Tibial artery (tissue), 4 donors: ENCODE results near the gene KCNJ12.
A peak's percentile ranks its signal among the peaks of the same experiment; 100 is the strongest.
"Not testable (repeated sequence)": the region's sequence is repeated elsewhere in the genome, so short reads cannot be mapped to it uniquely, and the experiment has no call there.

ENCODE experiments used
- DNase-seq, 2 donors: peaks; one replicate each; pipeline ENCODE4 v3.0.0-alpha.2; 2019
- H3K27ac ChIP-seq, 2 donors: fragments of 200-600 bp; sonication (generic) in 1 of 2; 1 replicate in 1 of 2; 2 replicates in 1 of 2; pipeline ENCODE4 v1.5.1; 2018 to 2019; ENCODE audit warnings: mild to moderate bottlenecking in 1 of 2
- H3K27me3 ChIP-seq, 2 donors: fragments of 200-600 bp; sonication (generic) in 1 of 2; one replicate each; pipeline versions ENCODE4 v1.5.1 to v1.6.0; 2016 to 2019
- H3K36me3 ChIP-seq, 3 donors: fragments of 200-600 bp; sonication (generic) in 2 of 3; one replicate each; pipeline ENCODE4 v1.5.1; 2016 to 2019; ENCODE audit warnings: mild to moderate bottlenecking in 2 of 3
- H3K4me1 ChIP-seq, 4 donors: fragments of 200-600 bp; sonication (generic) in 2 of 4; 1 replicate in 3 of 4; 2 replicates in 1 of 4; pipeline ENCODE4 v1.5.1; 2016 to 2019
- H3K4me3 ChIP-seq, 2 donors: fragments of 200-600 bp; sonication (generic) in 1 of 2; 1 replicate in 1 of 2; 2 replicates in 1 of 2; pipeline ENCODE4 v1.5.1; 2018 to 2019; ENCODE audit warnings: mild to moderate bottlenecking in 2 of 2
- H3K9me3 ChIP-seq, 3 donors: fragments of 200-600 bp; sonication (generic) in 1 of 3; one replicate each; pipeline ENCODE4 v1.5.1; 2016 to 2019
- intact Hi-C: fragments of 100-400 bp; cut with DNase I; formaldehyde crosslinking; loops from one replicate; pipeline ENCODE4 v1.15.0; 2023; ENCODE audit warnings: low total_unique reads
- TF ChIP-seq, protein P1 (sequence below), 2 experiments: fragments of 200-600 bp in 1 of 2; fragments of 450-650 bp in 1 of 2; IDR thresholded peaks; one replicate each; pipeline ENCODE4 v1.5.1; 2017 to 2019; ENCODE audit warnings: antibody characterized with exemption in 2 of 2, mild to moderate bottlenecking in 1 of 2, moderate library complexity in 1 of 2

The KCNJ12 gene

GRCh38 chr17:21400816-21401593 is 24.8 kb downstream of the KCNJ12 start:
- Histone ChIP-seq H3K27me3 (no peaks in the 10 kb centered on the region), H3K27ac (no peak overlapping the region), H3K9me3 (peaks cover 0 to 4% (median 0%) of the 10 kb centered on the region in 3 donors), H3K4me3 (no peak overlapping the region), H3K36me3 (no peaks in the 10 kb centered on the region), H3K4me1 (peaks cover 0 to 7% (median 3%) of the 10 kb centered on the region in 4 donors)
- intact Hi-C loops = no loop called here
- TF ChIP-seq, protein P1, sequence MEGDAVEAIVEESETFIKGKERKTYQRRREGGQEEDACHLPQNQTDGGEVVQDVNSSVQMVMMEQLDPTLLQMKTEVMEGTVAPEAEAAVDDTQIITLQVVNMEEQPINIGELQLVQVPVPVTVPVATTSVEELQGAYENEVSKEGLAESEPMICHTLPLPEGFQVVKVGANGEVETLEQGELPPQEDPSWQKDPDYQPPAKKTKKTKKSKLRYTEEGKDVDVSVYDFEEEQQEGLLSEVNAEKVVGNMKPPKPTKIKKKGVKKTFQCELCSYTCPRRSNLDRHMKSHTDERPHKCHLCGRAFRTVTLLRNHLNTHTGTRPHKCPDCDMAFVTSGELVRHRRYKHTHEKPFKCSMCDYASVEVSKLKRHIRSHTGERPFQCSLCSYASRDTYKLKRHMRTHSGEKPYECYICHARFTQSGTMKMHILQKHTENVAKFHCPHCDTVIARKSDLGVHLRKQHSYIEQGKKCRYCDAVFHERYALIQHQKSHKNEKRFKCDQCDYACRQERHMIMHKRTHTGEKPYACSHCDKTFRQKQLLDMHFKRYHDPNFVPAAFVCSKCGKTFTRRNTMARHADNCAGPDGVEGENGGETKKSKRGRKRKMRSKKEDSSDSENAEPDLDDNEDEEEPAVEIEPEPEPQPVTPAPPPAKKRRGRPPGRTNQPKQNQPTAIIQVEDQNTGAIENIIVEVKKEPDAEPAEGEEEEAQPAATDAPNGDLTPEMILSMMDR (IDR thresholded peaks at IDR 0.05) = no peak
- DNase-seq = no peak

- H3K27ac ChIP-seq = peak overlapping the region; percentile 3 to 46
- H3K4me1 ChIP-seq, H3K4me3 ChIP-seq, H3K36me3 ChIP-seq, intact Hi-C loops, H3K9me3 ChIP-seq, H3K27me3 ChIP-seq: not testable (repeated sequence)
- DNase-seq = peak; percentile 86 to 88
Observed at GRCh38 chr17:21402166-21402571, 26.0 kb downstream of the KCNJ12 start.

- H3K9me3 ChIP-seq, H3K36me3 ChIP-seq, H3K27me3 ChIP-seq, H3K4me3 ChIP-seq, H3K27ac ChIP-seq, intact Hi-C loops, DNase-seq, H3K4me1 ChIP-seq: not testable (repeated sequence)
Observed at GRCh38 chr17:21402926-21403325, 26.8 kb downstream of the KCNJ12 start.

- H3K27me3 ChIP-seq, DNase-seq, H3K27ac ChIP-seq, H3K36me3 ChIP-seq, H3K4me1 ChIP-seq, intact Hi-C loops, H3K9me3 ChIP-seq, H3K4me3 ChIP-seq: not testable (repeated sequence)
Observed at GRCh38 chr17:21404106-21404505, 27.9 kb downstream of the KCNJ12 start.

DNA sequence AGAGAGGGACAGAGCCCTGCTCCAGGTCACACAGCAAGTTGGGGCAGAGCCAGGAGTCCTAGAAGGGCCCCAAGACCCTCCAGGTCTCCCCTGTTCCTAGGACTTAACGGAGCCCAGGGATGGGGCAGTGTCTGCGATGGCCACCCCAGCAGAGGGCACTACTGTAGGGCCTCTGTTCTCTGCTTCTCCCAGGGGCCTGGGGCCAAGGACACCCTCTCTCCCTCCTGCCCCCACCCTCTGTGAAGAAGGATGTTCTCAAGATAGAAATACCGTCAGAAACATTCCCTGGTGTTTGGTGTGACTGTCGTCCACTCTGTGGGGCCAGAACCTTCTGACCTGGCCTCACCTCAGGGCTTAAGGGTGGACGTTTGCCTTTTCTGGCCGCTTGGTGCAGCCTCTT is 28.4 kb downstream of the KCNJ12 start:
- intact Hi-C loops, H3K27me3 ChIP-seq, H3K4me1 ChIP-seq, H3K36me3 ChIP-seq, H3K9me3 ChIP-seq, DNase-seq, H3K4me3 ChIP-seq, H3K27ac ChIP-seq: not testable (repeated sequence)

DNA sequence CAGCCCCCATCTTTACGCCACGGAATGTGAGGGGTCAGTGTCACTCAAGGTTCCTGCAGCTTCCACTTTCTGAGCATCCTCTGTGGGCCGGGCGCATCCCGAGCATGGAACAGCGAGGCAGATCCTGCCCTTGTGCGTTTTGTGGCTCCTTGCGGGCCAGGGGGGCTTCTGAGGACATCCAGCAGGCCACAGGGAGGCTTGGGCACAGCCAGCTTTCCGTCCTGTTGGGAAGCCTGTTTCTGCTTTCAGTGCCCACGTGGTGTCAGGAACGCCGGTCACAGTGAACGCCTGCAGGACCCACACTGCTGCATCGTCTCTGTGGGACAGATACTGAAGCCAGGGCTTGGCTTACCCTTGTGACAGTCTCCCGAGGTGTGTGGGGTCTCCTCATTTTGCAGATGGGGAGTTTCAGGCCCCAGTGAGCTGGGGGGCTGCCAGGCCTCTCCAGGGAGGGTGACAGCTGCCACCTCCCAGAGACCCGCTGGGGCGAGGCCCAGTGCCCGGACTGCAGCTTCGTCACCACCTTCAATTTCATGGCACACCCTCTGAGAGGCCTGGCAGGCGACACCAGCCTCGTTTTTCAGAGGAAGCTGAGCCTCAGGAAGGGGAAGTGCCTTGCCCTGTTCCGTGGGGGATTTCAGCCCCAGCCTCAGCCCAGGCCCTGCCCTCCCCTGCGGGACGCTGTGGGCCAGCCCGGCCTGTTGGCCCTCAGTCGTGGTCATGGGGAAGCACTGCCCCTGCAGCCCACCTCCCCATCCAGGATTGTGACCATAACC is 29.0 kb downstream of the KCNJ12 start:
- intact Hi-C loops, H3K27ac ChIP-seq, H3K4me3 ChIP-seq, H3K36me3 ChIP-seq, H3K27me3 ChIP-seq, H3K4me1 ChIP-seq, DNase-seq, H3K9me3 ChIP-seq: not testable (repeated sequence)

DNA sequence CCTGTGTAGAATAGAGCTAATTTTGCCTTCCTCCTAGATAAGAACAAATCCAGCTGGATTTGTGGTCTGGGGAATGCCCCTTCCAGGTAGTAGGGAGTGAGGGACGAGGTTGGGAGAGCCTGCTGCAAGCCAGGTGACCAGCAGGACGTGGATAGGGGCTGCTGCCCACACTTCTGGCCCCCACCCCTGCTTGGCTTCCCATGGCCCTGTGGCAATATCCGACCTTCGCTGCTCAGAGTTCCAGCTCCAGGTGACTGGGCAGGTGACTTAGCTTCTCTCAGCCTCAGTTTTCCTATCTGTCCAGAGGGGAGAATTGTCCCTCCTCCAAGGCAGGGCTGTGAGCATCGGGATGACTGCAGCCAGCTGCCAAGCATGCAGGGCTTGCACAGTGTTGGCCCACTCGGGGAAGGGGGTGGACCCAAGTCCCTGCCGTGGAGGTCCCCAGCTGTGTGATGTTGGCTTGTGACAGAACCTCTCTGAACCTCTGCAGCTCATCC is 29.8 kb downstream of the KCNJ12 start:
- H3K4me1 ChIP-seq, H3K27ac ChIP-seq, H3K27me3 ChIP-seq, intact Hi-C loops, H3K36me3 ChIP-seq, DNase-seq, H3K9me3 ChIP-seq, H3K4me3 ChIP-seq: not testable (repeated sequence)

- H3K36me3 ChIP-seq, H3K27me3 ChIP-seq, H3K4me3 ChIP-seq, DNase-seq, H3K4me1 ChIP-seq, H3K27ac ChIP-seq, H3K9me3 ChIP-seq, intact Hi-C loops: not testable (repeated sequence)
Observed at GRCh38 chr17:21406616-21407404, 30.7 kb downstream of the KCNJ12 start.

- H3K36me3 ChIP-seq, intact Hi-C loops, H3K27me3 ChIP-seq, H3K4me3 ChIP-seq, H3K4me1 ChIP-seq, DNase-seq, H3K27ac ChIP-seq, H3K9me3 ChIP-seq: not testable (repeated sequence)
Observed at GRCh38 chr17:21407752-21408151, 31.6 kb downstream of the KCNJ12 start.

DNA sequence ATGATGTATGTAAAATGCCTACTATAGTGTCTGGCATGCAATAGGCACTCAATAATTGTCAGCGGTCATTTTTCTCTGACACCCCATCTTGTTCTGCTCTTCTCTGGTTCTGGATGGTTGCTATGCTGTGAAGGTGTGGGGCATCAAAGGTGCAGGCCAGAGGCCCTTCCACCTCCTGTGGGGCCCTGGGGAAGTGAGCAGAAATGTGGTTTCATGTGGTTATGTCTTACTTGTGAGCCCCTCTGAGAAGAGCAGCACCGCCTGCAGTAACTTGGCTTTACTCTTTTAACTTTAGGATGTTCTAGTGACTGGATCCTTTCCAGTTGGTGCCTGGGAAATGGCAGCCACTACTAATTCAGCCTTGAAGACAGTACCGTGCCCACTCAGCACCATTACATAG is 32.1 kb downstream of the KCNJ12 start:
- H3K27ac ChIP-seq, H3K36me3 ChIP-seq, DNase-seq, intact Hi-C loops, H3K4me1 ChIP-seq, H3K27me3 ChIP-seq, H3K4me3 ChIP-seq, H3K9me3 ChIP-seq: not testable (repeated sequence)

GRCh38 chr17:21408766-21409300 is 32.7 kb downstream of the KCNJ12 start:
- intact Hi-C loops, H3K4me1 ChIP-seq, H3K9me3 ChIP-seq, H3K27ac ChIP-seq, H3K27me3 ChIP-seq, DNase-seq, H3K4me3 ChIP-seq, H3K36me3 ChIP-seq: not testable (repeated sequence)

DNA sequence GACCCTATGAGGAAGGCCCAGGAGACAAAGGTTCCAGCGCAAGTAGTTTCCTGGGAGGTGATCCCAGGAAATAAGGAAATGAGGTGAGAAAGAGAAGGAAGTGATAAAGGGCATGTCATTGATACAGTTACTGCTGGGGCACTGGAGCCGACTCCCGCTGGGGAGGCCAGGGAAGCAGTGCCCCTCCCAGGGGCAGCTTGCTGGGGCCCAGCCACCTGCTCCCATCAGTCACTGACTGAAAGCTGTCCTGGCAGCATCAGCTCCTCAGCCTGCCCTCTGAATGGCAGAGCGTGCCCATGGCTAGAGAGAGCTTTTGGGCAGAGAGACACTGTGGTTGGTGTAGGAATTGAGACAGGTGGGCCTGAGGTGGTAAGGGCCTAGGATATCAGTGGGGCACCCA is 33.2 kb downstream of the KCNJ12 start:
- H3K27me3 ChIP-seq, H3K4me1 ChIP-seq, intact Hi-C loops, H3K36me3 ChIP-seq, H3K9me3 ChIP-seq, H3K4me3 ChIP-seq, H3K27ac ChIP-seq, DNase-seq: not testable (repeated sequence)
